Ishikawa (cell line): ENCODE results near the gene PLA2G4A.

Experiments
- CEBPB ChIP-seq: IDR thresholded peaks from 2 replicates; pipeline ENCODE4 v1.6.1; 2012
- FOXM1 ChIP-seq: IDR thresholded peaks from 2 replicates; pipeline ENCODE4 v1.6.1; 2012; ENCODE audit warnings: low read depth, borderline replicate concordance
- MAX ChIP-seq: IDR thresholded peaks from 2 replicates; pipeline ENCODE4 v1.6.1; 2012
- RAD21 ChIP-seq: IDR thresholded peaks from 2 replicates; pipeline ENCODE4 v1.6.1; 2012; ENCODE audit warnings: low read depth
- TAF1 ChIP-seq: IDR thresholded peaks from 2 replicates; pipeline ENCODE4 v1.6.1; 2012; ENCODE audit warnings: low read depth, mild to moderate bottlenecking
- YY1 ChIP-seq: IDR thresholded peaks from 2 replicates; pipeline ENCODE4 v1.6.1; 2012; ENCODE audit warnings: low read depth

- no peak for TF ChIP-seq CEBPB
- TF ChIP-seq TAF1, result no peak
- no peak for TF ChIP-seq MAX
- TF ChIP-seq RAD21, result no peak
- no peak for TF ChIP-seq YY1
- TF ChIP-seq FOXM1, result no peak
These were observed 16.9 kb downstream of the PLA2G4A start for GRCh38 chr1:186845576-186846210.
